ENCODE data around the gene THSD7A.

The THSD7A gene

GRCh38 chr7:11730725-11731124, 101.3 kb downstream of the THSD7A start:
- ChIA-PET CTCF (no interaction called here), POLR2A (no interaction called here)

DNA sequence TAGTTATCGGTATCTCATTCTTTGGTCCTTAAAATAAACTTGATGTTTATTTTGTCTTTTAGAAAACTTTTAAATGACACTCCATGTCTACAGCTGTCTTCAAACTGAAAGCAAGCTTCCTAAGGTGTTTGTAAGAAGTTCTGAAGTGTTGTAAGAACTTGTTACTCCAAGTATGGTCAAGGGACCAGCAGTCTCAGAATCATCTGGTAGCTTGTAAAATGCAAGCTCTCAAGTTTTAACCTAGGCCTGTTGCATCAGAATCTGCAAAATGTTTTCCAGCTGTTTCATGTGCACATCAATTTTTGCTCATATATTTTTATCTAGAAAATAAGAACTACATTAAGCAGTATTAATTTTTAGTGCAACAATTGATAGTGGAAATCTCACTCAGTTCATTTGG, 104.1 kb downstream of the THSD7A start:
- DNase-seq (ENCODE audit: low read depth, low spot score) = no peak
- no peak for TF ChIP-seq CTCF (IDR thresholded peaks at IDR 0.05; ENCODE audit: insufficient read depth, low read length, missing control alignments)
- ChIA-PET CTCF (no interaction called here), POLR2A (no interaction called here)
- no peak overlapping the region for H3K4me3 ChIP-seq (ENCODE audit: low read depth, low read length)

More at GRCh38 chr7:11730725-11731124, 101.3 kb downstream of the THSD7A start:
- no peak overlapping the region for H3K4me3 ChIP-seq (ENCODE audit: low read depth, low read length)
- no peak for DNase-seq (ENCODE audit: low read depth, low spot score)
- TF ChIP-seq CTCF (IDR thresholded peaks at IDR 0.05; ENCODE audit: insufficient read depth, low read length, missing control alignments) = no peak

GRCh38 chr7:11726794-11727155, 105.2 kb downstream of the THSD7A start:
- no peak overlapping the region for H3K4me3 ChIP-seq (ENCODE audit: low read depth, low read length)
- ChIA-PET CTCF (no interaction called here), POLR2A (no interaction called here)
- no peak for DNase-seq (ENCODE audit: low read depth, low spot score)
- TF ChIP-seq CTCF (IDR thresholded peaks at IDR 0.05; ENCODE audit: insufficient read depth, low read length, missing control alignments) = no peak

GRCh38 chr7:11726001-11726793, 105.8 kb downstream of the THSD7A start:
- CTCF ChIA-PET = no interaction called here
- no peak for TF ChIP-seq CTCF (IDR thresholded peaks at IDR 0.05; ENCODE audit: insufficient read depth, low read length, missing control alignments)
- no peak for DNase-seq (ENCODE audit: low read depth, low spot score)

DNA sequence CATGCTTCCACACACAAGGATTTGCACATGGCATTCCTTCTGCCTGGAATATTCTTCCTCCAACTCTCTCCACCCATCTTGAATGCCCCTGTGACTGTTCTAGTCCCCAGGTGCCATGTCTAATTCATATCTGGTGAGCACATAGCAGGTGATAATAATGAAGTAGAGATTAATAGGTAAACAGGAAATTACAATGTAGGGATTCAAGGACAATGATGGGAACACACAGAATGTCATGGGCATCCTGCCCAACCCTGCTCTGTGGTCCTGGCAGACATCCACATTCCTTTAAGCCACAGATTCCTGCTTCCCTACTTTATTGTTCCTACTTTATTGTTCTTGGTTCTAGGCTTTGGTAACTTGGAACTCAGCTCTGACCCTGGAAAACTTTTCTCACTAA, 115.8 kb downstream of the THSD7A start:
- TF ChIP-seq CTCF (IDR thresholded peaks at IDR 0.05; ENCODE audit: insufficient read depth, low read length, missing control alignments) = no peak
- ChIA-PET CTCF (no interaction called here), POLR2A (no interaction called here)
- DNase-seq (ENCODE audit: low read depth, low spot score) = no peak
- no peak overlapping the region for H3K4me3 ChIP-seq (ENCODE audit: low read depth, low read length)

More at GRCh38 chr7:11726001-11726793, 105.8 kb downstream of the THSD7A start:
- POLR2A ChIA-PET = no interaction called here
- H3K4me3 ChIP-seq (ENCODE audit: low read depth, low read length) = no peak overlapping the region

- ChIA-PET POLR2A (no interaction called here), CTCF (no interaction called here)
- no peak for DNase-seq (ENCODE audit: low read depth, low spot score)
- no peak for TF ChIP-seq CTCF (IDR thresholded peaks at IDR 0.05; ENCODE audit: insufficient read depth, low read length, missing control alignments)
- H3K4me3 ChIP-seq (ENCODE audit: low read depth, low read length) = no peak overlapping the region
Measured at GRCh38 chr7:11714676-11715075, 117.3 kb downstream of the THSD7A start.
